OCI-LY1 (cell line): Measurements from ENCODE around the gene RARRES2.

ENCODE experiments used
- H2AFZ ChIP-seq: fragments of 200-600 bp; sonication (generic), shearing (Covaris generic); 2 replicates; pipeline ENCODE4 v1.6.0; 2014; ENCODE audit warnings: antibody characterized with exemption, mild to moderate bottlenecking, low read length
- H3F3A ChIP-seq: fragments of 200-600 bp; sonication (generic), shearing (Covaris generic); 2 replicates; pipeline ENCODE4 v1.6.0; 2014; ENCODE audit warnings: mild to moderate bottlenecking, antibody characterized with exemption, low read length, moderate library complexity; ENCODE audit not compliant: insufficient read depth
- H3K27ac ChIP-seq: fragments of 200-600 bp; sonication (generic); 2 replicates; pipeline ENCODE4 v1.5.1; 2014; ENCODE audit warnings: low read length, mixed run types, mild to moderate bottlenecking, low read depth; ENCODE audit not compliant: poor library complexity, severe bottlenecking
- H3K27me3 ChIP-seq: fragments of 200-600 bp; sonication (generic); 2 replicates; pipeline ENCODE4 v1.6.0; 2014; ENCODE audit warnings: antibody characterized with exemption, mild to moderate bottlenecking, low read length, moderate library complexity; ENCODE audit not compliant: insufficient read depth
- H3K36me3 ChIP-seq: fragments of 200-600 bp; sonication (generic); 2 replicates; pipeline ENCODE4 v1.6.1; 2014; ENCODE audit warnings: mild to moderate bottlenecking, antibody characterized with exemption, low read length, moderate library complexity, mixed read lengths; ENCODE audit not compliant: insufficient read depth
- H3K4me1 ChIP-seq: fragments of 200-600 bp; sonication (generic); 2 replicates; pipeline ENCODE4 v1.5.1; 2014; ENCODE audit warnings: mild to moderate bottlenecking, low read length, moderate library complexity; ENCODE audit not compliant: insufficient read depth, severe bottlenecking
- H3K4me2 ChIP-seq: fragments of 200-600 bp; sonication (generic), shearing (Covaris generic); 2 replicates; pipeline ENCODE4 v1.6.1; 2014; ENCODE audit warnings: low read length
- H3K4me3 ChIP-seq: fragments of 200-600 bp; sonication (generic); 2 replicates; pipeline ENCODE4 v1.5.1; 2014; ENCODE audit warnings: low read length, low read depth, mild to moderate bottlenecking, mixed read lengths; ENCODE audit not compliant: poor library complexity, severe bottlenecking
- H3K79me2 ChIP-seq: fragments of 200-600 bp; shearing (Covaris generic); 2 replicates; pipeline ENCODE4 v1.6.1; 2016; ENCODE audit warnings: mixed run types, low read length, mixed read lengths; ENCODE audit not compliant: insufficient read depth
- H3K9ac ChIP-seq: fragments of 200-600 bp; sonication (generic), shearing (Covaris generic); 2 replicates; pipeline ENCODE4 v1.6.1; 2014; ENCODE audit warnings: mild to moderate bottlenecking, low read length, mixed read lengths
- H3K9me2 ChIP-seq: fragments of 200-600 bp; sonication (generic), shearing (Covaris generic); 2 replicates; pipeline ENCODE4 v1.6.1; 2014; ENCODE audit warnings: low read depth, mild to moderate bottlenecking, low read length, mixed read lengths
- H3K9me3 ChIP-seq: fragments of 200-600 bp; shearing (Covaris generic); 2 replicates; pipeline ENCODE4 v1.6.1; 2014; ENCODE audit warnings: low read length, mixed read lengths
- H4K20me1 ChIP-seq: fragments of 200-600 bp; sonication (generic), shearing (Covaris generic); 2 replicates; pipeline ENCODE4 v1.6.0; 2016; ENCODE audit warnings: mild to moderate bottlenecking, low read length; ENCODE audit not compliant: insufficient read depth
- EZH2 ChIP-seq: fragments of 200-600 bp; sonication (generic), shearing (Covaris generic); IDR thresholded peaks from 2 replicates; pipeline ENCODE4 v1.8.0; 2017; ENCODE audit warnings: borderline replicate concordance, mixed run types, mild to moderate bottlenecking, antibody characterized with exemption, low read length, moderate library complexity, mixed read lengths
- TF ChIP-seq, protein P1 (sequence below): fragments of 200-600 bp; sonication (generic), shearing (Covaris generic); IDR thresholded peaks from 2 replicates; pipeline ENCODE4 v1.5.1; 2017; ENCODE audit warnings: mild to moderate bottlenecking, antibody characterized with exemption, low read length, moderate library complexity, mixed read lengths

RARRES2 gene

DNA sequence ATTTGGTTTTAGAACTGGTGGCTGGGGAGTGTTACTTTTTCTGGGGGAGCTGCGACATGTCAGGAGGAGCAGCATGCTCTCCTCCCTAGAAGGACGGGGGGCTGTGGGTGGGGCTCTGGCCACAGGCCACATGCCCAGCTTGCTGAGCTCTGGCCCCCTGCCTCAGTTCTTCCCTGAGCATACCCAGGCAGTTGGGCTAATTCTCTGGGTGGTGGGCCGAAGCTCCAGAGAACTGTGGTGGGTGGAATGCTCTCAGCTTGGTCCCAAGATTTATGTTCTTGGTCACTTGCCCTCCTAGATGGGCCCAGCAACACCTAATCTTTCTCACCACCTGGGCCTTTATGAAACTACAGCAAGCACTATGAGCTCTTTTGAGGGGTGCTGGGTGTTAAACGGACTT lies 32.6 kb upstream of the RARRES2 start:
- Histone ChIP-seq H3F3A (0 out of 2 replicates have a peak, but pooled peaks cover 5% of the 10 kb centered on the region), H3K9me3 (no peaks in the 10 kb centered on the region), H3K9ac (no peak overlapping the region), H3K4me3 (no peak overlapping the region), H3K27me3 (no peaks in the 10 kb centered on the region), H2AFZ (no peak overlapping the region), H3K36me3 (peaks cover 41% of the 10 kb centered on the region), H3K79me2 (no peaks in the 10 kb centered on the region), H3K9me2 (no peaks in the 10 kb centered on the region), H4K20me1 (no peaks in the 10 kb centered on the region), H3K4me1 (peaks cover 54% of the 10 kb centered on the region), H3K4me2 (no peak overlapping the region), H3K27ac (no peak overlapping the region)
- no peak for TF ChIP-seq EZH2

DNA sequence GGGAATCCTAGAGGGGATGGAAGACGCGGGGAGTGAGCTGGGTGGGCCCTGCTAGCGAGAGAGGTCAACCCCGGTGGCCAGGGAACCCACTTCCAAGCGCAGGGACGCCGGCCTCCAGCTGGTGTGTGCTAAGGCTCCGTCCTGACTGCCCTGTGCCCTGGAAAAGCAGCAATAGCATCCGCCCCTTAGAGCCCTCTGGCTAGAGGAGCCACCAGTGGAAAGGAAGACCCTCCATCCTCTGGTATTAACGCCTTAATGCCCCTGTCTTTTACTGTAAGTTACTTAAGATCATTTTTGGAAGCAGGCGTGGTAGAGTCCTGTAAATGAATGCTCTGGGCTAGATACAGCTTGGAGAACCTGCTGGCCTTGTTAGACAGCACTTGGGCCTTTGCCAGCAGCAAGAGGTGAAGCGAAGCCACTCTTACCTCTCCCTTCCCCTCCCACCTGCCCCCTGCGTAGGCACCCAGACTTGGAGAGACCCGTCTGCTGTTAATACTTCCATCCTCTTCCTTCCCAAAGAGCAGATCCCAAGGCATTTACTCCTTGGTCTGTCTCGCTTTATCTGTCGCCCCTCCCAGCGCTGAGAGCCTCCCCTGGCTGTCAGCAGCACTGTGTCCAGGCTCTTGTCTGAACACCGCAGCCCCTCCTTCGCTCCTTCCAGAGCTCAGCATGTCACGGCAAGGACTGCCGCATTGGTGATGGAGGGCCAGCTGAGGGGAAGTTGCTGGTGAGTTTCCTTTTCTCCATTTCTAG lies 31.8 kb upstream of the RARRES2 start:
- H3K9ac ChIP-seq, result no peak overlapping the region
- no peaks in the 10 kb centered on the region for H3K79me2 ChIP-seq
- no peak for TF ChIP-seq EZH2
- TF ChIP-seq, protein P1, sequence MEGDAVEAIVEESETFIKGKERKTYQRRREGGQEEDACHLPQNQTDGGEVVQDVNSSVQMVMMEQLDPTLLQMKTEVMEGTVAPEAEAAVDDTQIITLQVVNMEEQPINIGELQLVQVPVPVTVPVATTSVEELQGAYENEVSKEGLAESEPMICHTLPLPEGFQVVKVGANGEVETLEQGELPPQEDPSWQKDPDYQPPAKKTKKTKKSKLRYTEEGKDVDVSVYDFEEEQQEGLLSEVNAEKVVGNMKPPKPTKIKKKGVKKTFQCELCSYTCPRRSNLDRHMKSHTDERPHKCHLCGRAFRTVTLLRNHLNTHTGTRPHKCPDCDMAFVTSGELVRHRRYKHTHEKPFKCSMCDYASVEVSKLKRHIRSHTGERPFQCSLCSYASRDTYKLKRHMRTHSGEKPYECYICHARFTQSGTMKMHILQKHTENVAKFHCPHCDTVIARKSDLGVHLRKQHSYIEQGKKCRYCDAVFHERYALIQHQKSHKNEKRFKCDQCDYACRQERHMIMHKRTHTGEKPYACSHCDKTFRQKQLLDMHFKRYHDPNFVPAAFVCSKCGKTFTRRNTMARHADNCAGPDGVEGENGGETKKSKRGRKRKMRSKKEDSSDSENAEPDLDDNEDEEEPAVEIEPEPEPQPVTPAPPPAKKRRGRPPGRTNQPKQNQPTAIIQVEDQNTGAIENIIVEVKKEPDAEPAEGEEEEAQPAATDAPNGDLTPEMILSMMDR, result no peak
- H3K36me3 ChIP-seq, result peaks cover 41% of the 10 kb centered on the region
- H3K4me1 ChIP-seq, result peaks cover 52% of the 10 kb centered on the region
- no peak overlapping the region for H3K4me3 ChIP-seq
- H3K9me3 ChIP-seq, result no peaks in the 10 kb centered on the region
- no peak overlapping the region for H3K4me2 ChIP-seq
- no peak overlapping the region for H2AFZ ChIP-seq
- no peak overlapping the region for H3K27ac ChIP-seq
- H4K20me1 ChIP-seq, result no peaks in the 10 kb centered on the region
- H3K27me3 ChIP-seq, result no peaks in the 10 kb centered on the region
- H3F3A ChIP-seq, result 0 out of 2 replicates have a peak, but pooled peaks cover 5% of the 10 kb centered on the region
- no peaks in the 10 kb centered on the region for H3K9me2 ChIP-seq

DNA sequence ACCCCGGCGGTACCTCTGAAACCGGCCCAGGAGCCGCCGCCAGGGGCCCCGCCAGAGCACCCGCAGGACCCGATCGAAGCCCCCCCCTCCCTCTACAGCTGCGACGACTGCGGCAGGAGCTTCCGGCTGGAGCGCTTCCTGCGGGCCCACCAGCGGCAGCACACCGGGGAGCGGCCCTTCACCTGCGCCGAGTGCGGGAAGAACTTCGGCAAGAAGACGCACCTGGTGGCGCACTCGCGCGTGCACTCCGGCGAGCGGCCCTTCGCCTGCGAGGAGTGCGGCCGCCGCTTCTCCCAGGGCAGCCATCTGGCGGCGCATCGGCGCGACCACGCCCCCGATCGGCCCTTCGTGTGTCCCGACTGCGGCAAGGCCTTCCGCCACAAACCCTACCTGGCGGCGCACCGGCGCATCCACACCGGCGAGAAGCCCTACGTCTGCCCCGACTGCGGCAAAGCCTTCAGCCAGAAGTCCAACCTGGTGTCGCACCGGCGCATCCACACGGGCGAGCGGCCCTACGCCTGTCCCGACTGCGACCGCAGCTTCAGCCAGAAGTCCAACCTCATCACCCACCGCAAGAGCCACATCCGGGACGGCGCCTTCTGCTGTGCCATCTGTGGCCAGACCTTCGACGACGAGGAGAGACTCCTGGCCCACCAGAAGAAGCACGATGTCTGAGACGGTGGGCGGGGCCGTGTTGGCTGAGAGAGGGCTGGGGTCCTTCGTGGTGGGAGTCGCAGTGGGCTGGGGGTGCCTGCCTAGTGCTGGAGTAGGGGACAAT lies 31.0 kb upstream of the RARRES2 start:
- H3K27ac ChIP-seq, result no peak overlapping the region
- H4K20me1 ChIP-seq, result no peaks in the 10 kb centered on the region
- no peak overlapping the region for H3K4me3 ChIP-seq
- H3K9me2 ChIP-seq, result no peaks in the 10 kb centered on the region
- TF ChIP-seq, protein P1, result no peak
- no peak for TF ChIP-seq EZH2
- no peaks in the 10 kb centered on the region for H3K9me3 ChIP-seq
- H3K9ac ChIP-seq, result no peak overlapping the region
- peaks cover 41% of the 10 kb centered on the region for H3K36me3 ChIP-seq
- no peak overlapping the region for H2AFZ ChIP-seq
- H3K27me3 ChIP-seq, result no peaks in the 10 kb centered on the region
- H3F3A ChIP-seq, result no peaks in the 10 kb centered on the region; the same call in 1 of the 2 replicates
- peaks cover 52% of the 10 kb centered on the region for H3K4me1 ChIP-seq
- no peak overlapping the region for H3K4me2 ChIP-seq
- H3K79me2 ChIP-seq, result no peaks in the 10 kb centered on the region
